T-cell (primary cell): ENCODE measurements around the gene ZNF329. TPM values are rescaled to one million over a fixed set of nuclear protein-coding genes. Genes with fewer than 3 reads are reported as not detected.
A peak's percentile ranks its signal among the peaks of the same experiment; 100 is the strongest.
"Not testable (repeated sequence)": the region's sequence is repeated elsewhere in the genome, so short reads cannot be mapped to it uniquely, and the experiment has no call there.

Experiments
- ATAC-seq, 4 experiments: fragments of 200-7000 bp in 3 of 4; fragments of 150-1000 bp in 1 of 4; cut with Tn5 transposase; replicated peaks in 1 of 4; 1 replicate in 3 of 4; 2 replicates in 1 of 4; pipeline ENCODE4 v1.10.0; 2021; ENCODE audit warnings: moderate library complexity in 3 of 4, mild to moderate bottlenecking in 2 of 4, moderate number of reproducible peaks in 1 of 4
- CTCF ChIA-PET, 2 donors: fragments of 300-600 bp; sonication (Branson Sonifier 250); formaldehyde crosslinking; loops; one replicate each; lab custom pipeline; 2022; ENCODE audit warnings: antibody characterized with exemption in 2 of 2; lab: Charles Lee
- POLR2A ChIA-PET, 2 donors: fragments of 300-600 bp; sonication (Branson Sonifier 250); formaldehyde crosslinking; loops; one replicate each; lab custom pipeline; 2022; ENCODE audit warnings: antibody characterized with exemption in 2 of 2; lab: Charles Lee
- DNase-seq, 35 experiments: peaks; one replicate each; pipeline versions ENCODE4 v3.0.0 to v3.0.0-alpha.2; 2013 to 2023
- H3K27ac ChIP-seq: one replicate; pipeline ENCODE4 v1.5.1; 2013; ENCODE audit warnings: low read length
- H3K27me3 ChIP-seq, 2 experiments: replicated peaks in 1 of 2; 1 replicate in 1 of 2; 2 replicates in 1 of 2; pipeline versions ENCODE4 v1.6.1 to v1.7.0; 2013; ENCODE audit warnings: low read length in 1 of 2, mixed read lengths in 1 of 2; ENCODE audit not compliant: control insufficient read depth in 2 of 2, insufficient read depth in 2 of 2; ENCODE audit errors: extremely low read depth in 1 of 2
- H3K36me3 ChIP-seq, 2 donors: 1 replicate in 1 of 2; 2 replicates in 1 of 2; pipeline versions ENCODE4 v1.6.1 to v1.7.0; 2013; ENCODE audit warnings: low read length in 1 of 2; ENCODE audit not compliant: control insufficient read depth in 2 of 2, insufficient read depth in 1 of 2; ENCODE audit errors: extremely low read depth in 1 of 2
- H3K4me1 ChIP-seq, 2 experiments: 1 replicate in 1 of 2; 2 replicates in 1 of 2; pipeline versions ENCODE4 v1.6.1 to v1.7.0; 2013; ENCODE audit warnings: low read length in 2 of 2, mixed read lengths in 1 of 2; ENCODE audit not compliant: insufficient read depth in 2 of 2, control insufficient read depth in 1 of 2; ENCODE audit errors: extremely low read depth in 1 of 2
- H3K4me3 ChIP-seq, 2 donors: 1 replicate in 1 of 2; 2 replicates in 1 of 2; pipeline versions ENCODE4 v1.5.1 to v1.7.0; 2013; ENCODE audit warnings: mild to moderate bottlenecking in 2 of 2, low read length in 1 of 2, moderate library complexity in 1 of 2; ENCODE audit not compliant: control insufficient read depth in 1 of 2; ENCODE audit errors: extremely low read depth in 1 of 2
- H3K9me3 ChIP-seq: 2 replicates; pipeline ENCODE4 v1.7.0; 2013
- H3K27ac Mint-ChIP-seq, 2 donors: one replicate each; pipeline ENCODE4 v1.8.0; 2020 to 2021; ENCODE audit warnings: mild to moderate bottlenecking in 2 of 2, mixed read lengths in 2 of 2
- H3K27me3 Mint-ChIP-seq, 2 donors: one replicate each; pipeline ENCODE4 v1.8.0; 2021 to 2022; ENCODE audit warnings: mixed read lengths in 2 of 2
- H3K36me3 Mint-ChIP-seq: one replicate; pipeline ENCODE4 v1.8.0; 2021; ENCODE audit warnings: mixed read lengths
- H3K4me1 Mint-ChIP-seq, 3 donors: one replicate each; pipeline ENCODE4 v1.8.0; 2020 to 2022; ENCODE audit warnings: mixed read lengths in 3 of 3, mild to moderate bottlenecking in 1 of 3
- H3K4me3 Mint-ChIP-seq, 3 donors: one replicate each; pipeline ENCODE4 v1.8.0; 2020 to 2022; ENCODE audit warnings: mild to moderate bottlenecking in 3 of 3, mixed read lengths in 3 of 3, moderate library complexity in 3 of 3
- H3K9me3 Mint-ChIP-seq, 3 donors: one replicate each; pipeline ENCODE4 v1.8.0; 2020 to 2022; ENCODE audit warnings: mixed read lengths in 3 of 3
- WGBS: methylation state at CpG from one replicate; pipeline ENCODE4 v1.1.5; 2013; ENCODE audit warnings: missing lambda C conversion rate; ENCODE audit not compliant: insufficient coverage; 5-methylcytosine and 5-hydroxymethylcytosine counted together
- total RNA-seq, 35 experiments: library from RNA in 6 of 35; stranded (reverse) in 6 of 35; fragments of 120-200 nt in 1 of 35; gene quantifications; one replicate each; pipeline versions ENCODE4 v1.2.1 to v1.2.4 and lab custom pipeline; 2013 to 2026

Gene ZNF329
- total RNA-seq, 5 donors from 2014 or later (not counting 1 experiment from before 2014, with no cell fraction given), result 11.5 to 14.9 (median 14.1) TPM

DNA sequence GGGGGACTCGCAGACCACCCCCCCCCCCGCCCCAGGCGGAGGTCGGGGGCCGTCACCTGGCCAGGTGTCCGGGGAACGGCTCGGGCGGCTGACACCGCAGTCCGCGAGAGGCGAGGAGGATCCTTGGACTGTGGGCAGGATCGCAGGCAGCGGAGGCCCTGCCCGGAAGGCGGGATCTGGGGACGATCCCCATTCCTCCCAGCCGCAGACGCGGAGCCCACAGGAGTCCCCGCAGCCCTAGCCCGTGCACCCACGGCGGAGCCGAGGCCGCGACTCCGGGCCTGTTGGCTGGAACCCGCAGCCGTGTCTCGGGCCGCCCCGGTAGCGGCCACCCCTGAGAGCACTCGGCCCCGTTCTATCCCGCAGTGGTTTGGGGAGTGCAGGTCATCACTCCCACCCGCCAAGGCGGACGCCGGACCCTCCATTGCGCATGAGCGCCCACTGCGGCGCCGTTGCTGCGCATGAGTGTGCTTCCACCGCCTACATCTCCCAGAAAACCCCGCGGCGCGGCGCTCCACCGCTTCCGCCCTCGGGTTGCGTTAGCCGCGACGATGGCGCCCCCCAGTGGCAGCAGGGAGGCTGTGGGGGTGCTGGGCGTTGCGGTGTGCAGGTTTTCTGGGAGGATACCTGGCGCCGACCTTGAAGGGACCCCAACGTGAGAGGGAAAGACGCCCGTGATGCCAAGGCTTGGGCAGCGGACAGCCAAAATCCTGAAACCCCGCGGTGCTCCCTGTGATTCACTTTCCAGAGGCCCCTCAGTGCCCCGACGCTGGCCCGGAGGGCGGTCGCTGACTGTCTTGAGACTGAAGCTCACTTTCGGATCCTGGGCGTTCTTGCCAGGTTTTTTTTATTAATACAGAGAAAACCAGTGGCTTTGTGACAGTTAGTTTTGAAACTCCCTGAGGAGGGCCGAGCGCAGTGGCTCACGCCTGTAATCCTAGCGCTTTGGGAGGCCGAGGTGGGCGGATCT lies 4.4 kb upstream of the ZNF329 start:
- CTCF ChIA-PET, result interaction anchor here in 1 of 2 donors (1.4 kb wide), 1 partner anchor 133 kb away, joined by 4 read pairs; no protein-coding TSS in a partner anchor
- H3K4me3 Mint-ChIP-seq, result peak overlapping the region; percentile 77 to 85 (median 80)
- H3K4me1 ChIP-seq, result peaks cover 8 to 27% of the 10 kb centered on the region in 2 experiments
- peaks cover 18 to 30% (median 27%) of the 10 kb centered on the region in 3 donors for H3K4me1 Mint-ChIP-seq
- H3K4me3 ChIP-seq, result peak overlapping the region; percentile 75 to 90
- peak; percentile 85 to 99 (median 95) for DNase-seq
- peaks cover 0 to 13% of the 10 kb centered on the region in 2 experiments for H3K27me3 ChIP-seq
- peaks cover 2% of the 10 kb centered on the region for H3K36me3 Mint-ChIP-seq
- POLR2A ChIA-PET, result interaction anchor here (0.6 to 0.8 kb wide), 2 partner anchors 54 to 523 kb away, joined by 3 to 5 read pairs; no protein-coding TSS in a partner anchor
- peak overlapping the region; percentile 75 for H3K27ac ChIP-seq
- no peaks in the 10 kb centered on the region for H3K9me3 ChIP-seq
- H3K27ac Mint-ChIP-seq, result peak overlapping the region; percentile 36 to 74
- ATAC-seq, result peak; percentile 86 to 93 (median 92)
- 2% methylated on average over 81 of the region's 85 CpGs for WGBS
- H3K36me3 ChIP-seq, result no peaks in the 10 kb centered on the region
- no peaks in the 10 kb centered on the region for H3K27me3 Mint-ChIP-seq
- H3K9me3 Mint-ChIP-seq, result peaks cover 0 to 2% (median 0%) of the 10 kb centered on the region in 3 donors

DNA sequence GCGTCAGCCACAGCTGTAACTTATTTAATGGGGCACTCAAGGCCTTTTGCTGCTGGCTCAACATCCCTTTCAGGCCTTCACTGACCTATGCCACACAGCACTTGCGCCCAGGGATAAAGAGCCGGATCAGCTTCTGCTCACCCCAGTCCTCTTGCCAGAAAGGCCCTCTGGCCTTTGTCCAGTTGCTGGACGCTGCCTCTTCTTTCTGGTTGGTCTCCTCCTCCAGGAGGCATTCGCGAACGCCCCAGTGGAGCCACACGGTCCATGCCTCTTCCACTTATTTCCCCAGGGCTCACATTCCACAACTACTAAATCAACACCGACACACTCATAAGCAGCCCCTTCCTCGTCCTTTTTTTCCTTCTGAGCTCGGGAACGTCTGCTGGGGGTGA lies 3.7 kb upstream of the ZNF329 start:
- Mint-ChIP-seq H3K27ac (peak overlapping the region; percentile 52 to 59), H3K9me3 (peaks cover 0 to 4% (median 2%) of the 10 kb centered on the region in 3 donors), H3K36me3 (peaks cover 8% of the 10 kb centered on the region), H3K4me1 (peaks cover 25 to 37% (median 34%) of the 10 kb centered on the region in 3 donors), H3K4me3 (peak overlapping the region; percentile 77 to 85 (median 80)), H3K27me3 (no peaks in the 10 kb centered on the region)
- ATAC-seq (no peak), DNase-seq (peak in 2 of 35 experiments; percentile 3 to 17)
- Histone ChIP-seq H3K27ac (no peak overlapping the region), H3K36me3 (no peaks in the 10 kb centered on the region), H3K4me3 (peak overlapping the region; percentile 75 to 90), H3K4me1 (peaks cover 10 to 29% of the 10 kb centered on the region in 2 experiments), H3K27me3 (peaks cover 0 to 13% of the 10 kb centered on the region in 2 experiments), H3K9me3 (no peaks in the 10 kb centered on the region)
- ChIA-PET POLR2A (interaction anchor here (0.6 to 0.8 kb wide), 2 partner anchors 54 to 522 kb away, joined by 3 to 5 read pairs; no protein-coding TSS in a partner anchor), CTCF (interaction anchor here in 1 of 2 donors (1.4 kb wide), 1 partner anchor 132 kb away, joined by 4 read pairs; no protein-coding TSS in a partner anchor)
- WGBS, result 54% methylated on average over 7 of the region's 12 CpGs

DNA sequence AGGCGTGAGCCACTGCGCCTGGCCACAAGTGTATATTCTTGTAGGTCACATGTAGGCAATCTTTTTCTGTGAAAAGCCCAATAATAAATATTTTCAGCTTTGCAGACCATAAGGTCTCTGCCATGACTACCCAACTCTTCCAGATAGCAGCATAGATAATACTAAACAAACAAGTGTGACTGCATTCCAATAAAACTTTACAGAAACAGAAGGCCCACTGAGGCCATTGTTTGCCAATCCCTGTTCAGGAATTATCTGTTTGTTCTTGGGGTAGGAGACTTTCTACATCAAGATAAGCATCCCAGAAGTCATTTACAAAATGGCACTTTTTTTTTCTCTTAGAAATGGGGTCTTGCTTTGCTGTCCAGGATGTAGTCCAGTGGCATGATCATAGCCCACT lies 2.8 kb upstream of the ZNF329 start:
- ChIA-PET CTCF (no interaction called here), POLR2A (no interaction called here)
- ATAC-seq (no peak), DNase-seq (no peak)
- Mint-ChIP-seq H3K4me1 (peaks cover 26 to 40% (median 36%) of the 10 kb centered on the region in 3 donors), H3K27ac (no peak overlapping the region), H3K4me3 (peak overlapping the region; percentile 77 to 85 (median 80)), H3K27me3 (no peaks in the 10 kb centered on the region), H3K36me3 (peaks cover 13% of the 10 kb centered on the region), H3K9me3 (peaks cover 0 to 8% (median 8%) of the 10 kb centered on the region in 3 donors)
- Histone ChIP-seq H3K4me3 (no peak overlapping the region), H3K4me1 (peaks cover 10 to 29% of the 10 kb centered on the region in 2 experiments), H3K27me3 (peaks cover 0 to 10% of the 10 kb centered on the region in 2 experiments), H3K36me3 (no peaks in the 10 kb centered on the region), H3K9me3 (no peaks in the 10 kb centered on the region), H3K27ac (no peak overlapping the region)
- 100% methylated on average over 1 of the region's 2 CpGs for WGBS

DNA sequence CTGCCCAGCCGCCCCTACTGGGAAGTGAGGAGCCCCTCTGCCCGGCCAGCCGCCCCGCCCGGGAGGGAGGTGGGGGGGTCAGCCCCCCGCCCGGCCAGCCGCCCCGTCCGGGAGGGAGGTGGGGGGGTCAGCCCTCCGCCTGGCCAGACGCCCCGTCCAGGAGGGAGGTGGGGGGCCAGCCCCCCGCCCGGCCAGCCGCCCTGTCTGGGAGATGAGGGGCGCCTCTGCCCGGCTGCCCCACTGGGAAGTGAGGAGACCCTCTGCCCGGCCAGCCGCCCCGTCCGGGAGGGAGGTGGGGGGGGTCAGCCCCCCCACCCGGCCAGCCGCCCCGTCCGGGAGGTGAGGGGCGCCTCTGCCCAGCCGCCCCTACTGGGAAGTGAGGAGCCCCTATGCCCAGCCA lies 3.1 kb downstream of the ZNF329 start:
- H3K36me3 ChIP-seq, CTCF ChIA-PET, H3K27me3 Mint-ChIP-seq, H3K4me3 Mint-ChIP-seq, H3K4me3 ChIP-seq, DNase-seq, H3K27me3 ChIP-seq, H3K9me3 ChIP-seq, H3K27ac ChIP-seq, POLR2A ChIA-PET, ATAC-seq, H3K27ac Mint-ChIP-seq: not testable (repeated sequence)
- WGBS, result no CpG with 5 or more reads among the region's 28 CpGs
- H3K9me3 Mint-ChIP-seq, result peaks cover 7 to 17% (median 13%) of the 10 kb centered on the region in 3 donors
- H3K36me3 Mint-ChIP-seq, result peaks cover 31% of the 10 kb centered on the region
- H3K4me1 Mint-ChIP-seq, result peaks cover 18 to 28% (median 25%) of the 10 kb centered on the region in 3 donors
- H3K4me1 ChIP-seq, result peaks cover 5 to 11% of the 10 kb centered on the region in 2 experiments

DNA sequence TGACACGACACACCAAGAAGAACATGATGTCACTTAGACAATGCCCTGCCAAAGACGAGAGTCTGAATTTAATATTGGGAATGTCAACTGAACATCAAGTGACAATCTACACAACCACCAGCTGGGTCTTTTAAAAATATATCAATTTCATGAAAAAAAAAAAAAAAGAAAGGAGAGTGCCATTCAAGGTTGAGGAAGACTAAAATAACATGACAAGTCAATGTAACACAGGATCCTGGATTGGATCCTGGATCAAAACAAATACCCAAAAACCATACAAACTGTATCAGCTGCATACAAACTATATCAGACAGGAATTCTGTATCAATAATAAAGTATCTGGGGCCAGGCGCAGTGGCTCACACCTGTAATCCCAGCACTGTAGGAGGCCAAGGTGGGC lies 4.7 kb downstream of the ZNF329 start:
- Histone ChIP-seq H3K9me3 (peaks cover 8% of the 10 kb centered on the region), H3K4me3 (no peak overlapping the region), H3K27me3 (peaks cover 0 to 4% of the 10 kb centered on the region in 2 experiments), H3K36me3 (peaks cover 18 to 20% of the 10 kb centered on the region in 2 donors), H3K27ac (no peak overlapping the region), H3K4me1 (peaks cover 5 to 6% of the 10 kb centered on the region in 2 experiments)
- H3K36me3 Mint-ChIP-seq, result peaks cover 42% of the 10 kb centered on the region
- ChIA-PET POLR2A (interaction anchor here in 1 of 2 donors (0.6 to 0.7 kb wide), 2 partner anchors 14 to 201 kb away, joined by 6 to 10 read pairs; no protein-coding TSS in a partner anchor), CTCF (interaction anchor here in 1 of 2 donors (0.6 to 1.0 kb wide), 2 partner anchors 82 to 464 kb away, joined by 4 to 5 read pairs; partner anchors contain the start of gene ZNF551)
- no peak overlapping the region for H3K27ac Mint-ChIP-seq
- no peaks in the 10 kb centered on the region for H3K27me3 Mint-ChIP-seq
- no peak overlapping the region for H3K4me3 Mint-ChIP-seq
- peaks cover 7 to 18% (median 17%) of the 10 kb centered on the region in 3 donors for H3K9me3 Mint-ChIP-seq
- H3K4me1 Mint-ChIP-seq, result peaks cover 13 to 17% (median 13%) of the 10 kb centered on the region in 3 donors
- DNase-seq (no peak), ATAC-seq (no peak)
- 100% methylated on average over 1 of the region's 3 CpGs for WGBS

DNA sequence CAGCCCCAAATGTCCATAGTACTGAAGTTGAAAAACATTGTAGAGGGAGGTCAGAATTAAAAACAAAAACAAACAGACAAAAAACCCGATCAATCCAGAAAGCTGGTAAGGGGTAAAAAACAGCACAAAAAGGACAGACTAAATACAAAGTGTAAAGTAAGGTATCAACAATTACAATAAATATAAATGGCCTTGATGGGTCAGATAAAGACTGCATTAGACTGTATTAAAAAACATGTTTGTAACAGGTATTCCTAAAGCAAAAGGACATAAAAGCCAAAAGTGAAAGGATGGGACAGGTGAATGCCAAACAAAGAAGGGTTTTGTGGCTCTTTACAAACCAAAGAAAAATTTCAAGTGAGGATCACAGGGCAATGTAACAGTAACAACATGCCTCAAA lies 16.3 kb downstream of the ZNF329 start:
- H3K9me3 ChIP-seq, result peaks cover 25% of the 10 kb centered on the region
- H3K27ac ChIP-seq, result no peak overlapping the region
- H3K36me3 ChIP-seq, result peaks cover 37 to 61% of the 10 kb centered on the region in 2 donors
- H3K4me3 Mint-ChIP-seq, result peak overlapping the region in 1 of 3 donors; percentile 28
- ChIA-PET CTCF (no interaction called here), POLR2A (no interaction called here)
- no CpG with 5 or more reads among the region's 1 CpG for WGBS
- DNase-seq (no peak), ATAC-seq (no peak)
- H3K27me3 Mint-ChIP-seq, result no peaks in the 10 kb centered on the region
- H3K9me3 Mint-ChIP-seq, result peaks cover 19 to 52% (median 42%) of the 10 kb centered on the region in 3 donors
- no peaks in the 10 kb centered on the region for H3K4me1 Mint-ChIP-seq
- H3K4me3 ChIP-seq, result peak overlapping the region in 1 of 2 donors; percentile 23
- no peak overlapping the region for H3K27ac Mint-ChIP-seq
- no peaks in the 10 kb centered on the region for H3K4me1 ChIP-seq
- peaks cover 93% of the 10 kb centered on the region for H3K36me3 Mint-ChIP-seq
- H3K27me3 ChIP-seq, result no peaks in the 10 kb centered on the region
